Measurements from ENCODE around the gene SRA1. TPM values are rescaled to one million over a fixed set of nuclear protein-coding genes. Genes with fewer than 3 reads are reported as not detected.
A peak's percentile ranks its signal among the peaks of the same experiment; 100 is the strongest.

Gene SRA1
- total and polyA plus RNA-seq, 9 of the 15 experiments (the other 6 are each of a cell fraction or from before 2014, with no cell fraction given), result 24.1 to 47.4 (median 41.3) TPM

DNA sequence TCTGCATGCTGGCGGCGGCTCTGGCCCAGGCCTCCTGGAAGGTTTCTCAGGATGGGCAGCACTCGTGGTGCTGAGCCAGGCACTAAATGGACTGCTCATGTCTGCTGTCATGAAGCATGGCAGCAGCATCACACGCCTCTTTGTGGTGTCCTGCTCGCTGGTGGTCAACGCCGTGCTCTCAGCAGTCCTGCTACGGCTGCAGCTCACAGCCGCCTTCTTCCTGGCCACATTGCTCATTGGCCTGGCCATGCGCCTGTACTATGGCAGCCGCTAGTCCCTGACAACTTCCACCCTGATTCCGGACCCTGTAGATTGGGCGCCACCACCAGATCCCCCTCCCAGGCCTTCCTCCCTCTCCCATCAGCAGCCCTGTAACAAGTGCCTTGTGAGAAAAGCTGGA, 10.6 kb upstream of the SRA1 start (continued):
- no peak for TF ChIP-seq ELF2 (CRISPR knock-in tag; IDR thresholded peaks at IDR 0.05)

DNA sequence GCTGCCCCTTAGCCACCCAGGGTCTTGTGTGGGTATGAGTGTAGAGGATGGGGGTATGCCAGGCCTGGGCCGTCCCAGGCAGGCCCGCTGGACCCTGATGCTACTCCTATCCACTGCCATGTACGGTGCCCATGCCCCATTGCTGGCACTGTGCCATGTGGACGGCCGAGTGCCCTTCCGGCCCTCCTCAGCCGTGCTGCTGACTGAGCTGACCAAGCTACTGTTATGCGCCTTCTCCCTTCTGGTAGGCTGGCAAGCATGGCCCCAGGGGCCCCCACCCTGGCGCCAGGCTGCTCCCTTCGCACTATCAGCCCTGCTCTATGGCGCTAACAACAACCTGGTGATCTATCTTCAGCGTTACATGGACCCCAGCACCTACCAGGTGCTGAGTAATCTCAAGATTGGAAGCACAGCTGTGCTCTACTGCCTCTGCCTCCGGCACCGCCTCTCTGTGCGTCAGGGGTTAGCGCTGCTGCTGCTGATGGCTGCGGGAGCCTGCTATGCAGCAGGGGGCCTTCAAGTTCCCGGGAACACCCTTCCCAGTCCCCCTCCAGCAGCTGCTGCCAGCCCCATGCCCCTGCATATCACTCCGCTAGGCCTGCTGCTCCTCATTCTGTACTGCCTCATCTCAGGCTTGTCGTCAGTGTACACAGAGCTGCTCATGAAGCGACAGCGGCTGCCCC, 10.0 kb upstream of the SRA1 start:
- DNase-seq (ENCODE audit: extremely low read depth in 1 of 4, low spot score in 3 of 4) (peak in 1 of 4 experiments; percentile 16), ATAC-seq (no peak), FAIRE-seq (no peak)
- H3K79me2 ChIP-seq (ENCODE audit: control insufficient read depth, insufficient read depth, low read length), result peaks cover 36% of the 10 kb centered on the region
- intact Hi-C loops (cut with micrococcal nuclease) (no loop called here), in situ Hi-C loops (cut with MboI) (loop anchor here (5.0 kb wide), 1 partner anchor 75 kb away; no protein-coding TSS in a partner anchor)
- ChIA-PET POLR2A (interaction anchor here (0.5 to 1.0 kb wide), 3 partner anchors 35 to 106 kb away, joined by 3 read pairs; partner anchors contain the start of genes IK and NDUFA2), CTCF (ENCODE audit: low intra/inter-chr PET ratio) (no interaction called here)
- no peak overlapping the region; the same call in 2 of the 3 replicates for H3K27ac ChIP-seq (ENCODE audit: extremely low read depth, low read depth, low read length)
- H3K9me3 ChIP-seq (replicated peaks; ENCODE audit: control insufficient read depth, insufficient read depth, low read depth, low read length), result no peaks in the 10 kb centered on the region
- no peaks in the 10 kb centered on the region for H4K20me1 ChIP-seq (replicated peaks; ENCODE audit: control insufficient read depth, insufficient read depth, low read length)
- no peak overlapping the region for H2AFZ ChIP-seq (ENCODE audit: low read depth, low read length)
- peaks cover 42% of the 10 kb centered on the region for H3K36me3 ChIP-seq (ENCODE audit: control insufficient read depth, insufficient read depth, low read length)
- no peak overlapping the region for H3K4me2 ChIP-seq (ENCODE audit: insufficient read depth, low read length)
- no peak overlapping the region for H3K4me3 ChIP-seq
- H3K4me1 ChIP-seq (replicated peaks in 1 of 2; ENCODE audit: control insufficient read depth in 2 of 2, insufficient read depth in 2 of 2, low read length in 2 of 2), result peaks cover 26 to 38% of the 10 kb centered on the region in 2 experiments
- WGBS (ENCODE audit: insufficient coverage, low coverage, missing lambda C conversion rate), result 81% methylated on average over 19 of the region's 22 CpGs
- no TSS peak for BruUV-seq (replicated peaks)
- peak overlapping the region in 1 of 2 experiments; percentile 93; a peak in 2 of 4 replicates for H3K9ac ChIP-seq (ENCODE audit: insufficient read depth in 1 of 2, low read depth in 2 of 2, low read length in 2 of 2)
- H3K27me3 ChIP-seq (ENCODE audit: control insufficient read depth in 2 of 2, insufficient read depth in 2 of 2, low read length in 2 of 2), result no peaks in the 10 kb centered on the region
- H3K9me1 ChIP-seq (ENCODE audit: control insufficient read depth, insufficient read depth, low read length), result no peaks in the 10 kb centered on the region
- no peak for TF ChIP-seq THAP7 (CRISPR knock-in tag; IDR thresholded peaks at IDR 0.05)
- TF ChIP-seq, protein P1, sequence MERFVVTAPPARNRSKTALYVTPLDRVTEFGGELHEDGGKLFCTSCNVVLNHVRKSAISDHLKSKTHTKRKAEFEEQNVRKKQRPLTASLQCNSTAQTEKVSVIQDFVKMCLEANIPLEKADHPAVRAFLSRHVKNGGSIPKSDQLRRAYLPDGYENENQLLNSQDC (CRISPR knock-in tag; IDR thresholded peaks at IDR 0.05), result no peak
- no peak for TF ChIP-seq ZNF324 (CRISPR knock-in tag; IDR thresholded peaks at IDR 0.05)
- TF ChIP-seq SRSF7 (optimal IDR thresholded peaks at IDR 0.05; ENCODE audit: low read depth, low read length), result no peak
- peak; percentile 28; the same call in 1 of the 2 replicates for TF ChIP-seq TCF3 (CRISPR knock-in tag; IDR thresholded peaks at IDR 0.05)
- no peak for TF ChIP-seq ZNF318 (IDR thresholded peaks at IDR 0.05; ENCODE audit: borderline replicate concordance in 1 of 2, low read depth in 1 of 2)
- no peak for TF ChIP-seq E2F5 (CRISPR knock-in tag; IDR thresholded peaks at IDR 0.05)
